Skeletal muscle tissue (tissue), 4 donors: Measurements from ENCODE around the gene GSTA5. TPM values are rescaled to one million over a fixed set of nuclear protein-coding genes. Genes with fewer than 3 reads are reported as not detected.
"Not testable (repeated sequence)": the region's sequence is repeated elsewhere in the genome, so short reads cannot be mapped to it uniquely, and the experiment has no call there.

ENCODE experiments used
- H3K27ac ChIP-seq: one replicate; pipeline ENCODE4 v1.7.0; 2013; ENCODE audit warnings: mild to moderate bottlenecking, low read depth, low read length, inconsistent platforms
- H3K27me3 ChIP-seq, 3 donors: one replicate each; pipeline ENCODE4 v1.7.0; 2013; ENCODE audit warnings: low read length in 3 of 3; ENCODE audit not compliant: control insufficient read depth in 3 of 3, insufficient read depth in 3 of 3
- H3K36me3 ChIP-seq, 3 donors: one replicate each; pipeline ENCODE4 v1.7.0; 2013; ENCODE audit warnings: low read length in 3 of 3; ENCODE audit not compliant: control insufficient read depth in 3 of 3, insufficient read depth in 3 of 3
- H3K4me1 ChIP-seq, 3 donors: one replicate each; pipeline ENCODE4 v1.7.0; 2013; ENCODE audit warnings: low read length in 3 of 3, mild to moderate bottlenecking in 3 of 3; ENCODE audit not compliant: control insufficient read depth in 3 of 3, insufficient read depth in 3 of 3
- H3K4me3 ChIP-seq, 3 donors: one replicate each; pipeline ENCODE4 v1.7.0; 2013; ENCODE audit warnings: low read length in 3 of 3
- H3K9ac ChIP-seq, 3 donors: one replicate each; pipeline ENCODE4 v1.7.0; 2013; ENCODE audit warnings: low read length in 3 of 3, mild to moderate bottlenecking in 3 of 3, moderate library complexity in 2 of 3, low read depth in 1 of 3
- H3K9me3 ChIP-seq, 3 donors: one replicate each; pipeline ENCODE4 v1.7.0; 2013; ENCODE audit warnings: low read length in 3 of 3; ENCODE audit not compliant: control insufficient read depth in 3 of 3
- total RNA-seq: library from RNA; depleted of rRNA; stranded (reverse); fragments of >200 nt; gene quantifications from one replicate; pipeline ENCODE4 v1.2.3, GENCODE V29; 2014
- donor health status: Osteomylitis.

The GSTA5 gene
- total RNA-seq, 1 donor from 2014 or later: not detected

- no peak overlapping the region for H3K4me3 ChIP-seq
- H3K4me1 ChIP-seq: no peaks in the 10 kb centered on the region
- no peak overlapping the region for H3K27ac ChIP-seq
- H3K9ac ChIP-seq: no peak overlapping the region
- no peaks in the 10 kb centered on the region for H3K36me3 ChIP-seq
- no peaks in the 10 kb centered on the region for H3K9me3 ChIP-seq
- H3K27me3 ChIP-seq: peaks cover 0 to 8% (median 0%) of the 10 kb centered on the region in 3 donors
Observed at GRCh38 chr6:52839124-52840055, 1.2 kb downstream of the GSTA5 start.

- Histone ChIP-seq H3K27me3 (peaks cover 0 to 6% (median 0%) of the 10 kb centered on the region in 3 donors), H3K4me3 (no peak overlapping the region), H3K4me1 (no peaks in the 10 kb centered on the region), H3K9ac (no peak overlapping the region), H3K9me3 (no peaks in the 10 kb centered on the region), H3K36me3 (no peaks in the 10 kb centered on the region), H3K27ac (no peak overlapping the region)
Observed at GRCh38 chr6:52834481-52834880, 6.1 kb downstream of the GSTA5 start.

GRCh38 chr6:52830869-52831268 lies 9.7 kb downstream of the GSTA5 start:
- H3K9ac ChIP-seq, H3K27ac ChIP-seq, H3K9me3 ChIP-seq, H3K27me3 ChIP-seq, H3K36me3 ChIP-seq, H3K4me1 ChIP-seq, H3K4me3 ChIP-seq: not testable (repeated sequence)

- no peaks in the 10 kb centered on the region for H3K9me3 ChIP-seq
- H3K4me3 ChIP-seq: no peak overlapping the region
- no peak overlapping the region for H3K27ac ChIP-seq
- no peak overlapping the region for H3K9ac ChIP-seq
- no peaks in the 10 kb centered on the region for H3K36me3 ChIP-seq
- no peaks in the 10 kb centered on the region for H3K27me3 ChIP-seq
- H3K4me1 ChIP-seq: no peaks in the 10 kb centered on the region
Observed at GRCh38 chr6:52829046-52829817, 11.4 kb downstream of the GSTA5 start.

- H3K9me3 ChIP-seq, H3K9ac ChIP-seq, H3K36me3 ChIP-seq, H3K4me1 ChIP-seq, H3K27me3 ChIP-seq, H3K4me3 ChIP-seq, H3K27ac ChIP-seq: not testable (repeated sequence)
Observed at GRCh38 chr6:52828621-52829020, 12.0 kb downstream of the GSTA5 start.

- not testable (repeated sequence) for H3K27ac ChIP-seq, H3K9me3 ChIP-seq, H3K4me3 ChIP-seq, H3K27me3 ChIP-seq, H3K36me3 ChIP-seq, H3K4me1 ChIP-seq, H3K9ac ChIP-seq
Observed at GRCh38 chr6:52827073-52827783, 13.4 kb downstream of the GSTA5 start.

- no peaks in the 10 kb centered on the region for H3K9me3 ChIP-seq
- H3K27ac ChIP-seq: no peak overlapping the region
- H3K4me3 ChIP-seq: no peak overlapping the region
- H3K4me1 ChIP-seq: no peaks in the 10 kb centered on the region
- no peak overlapping the region for H3K9ac ChIP-seq
- no peaks in the 10 kb centered on the region for H3K27me3 ChIP-seq
- H3K36me3 ChIP-seq: no peaks in the 10 kb centered on the region
Observed at GRCh38 chr6:52826513-52826912, 14.1 kb downstream of the GSTA5 start.

- H3K9me3 ChIP-seq, H3K27ac ChIP-seq, H3K4me1 ChIP-seq, H3K27me3 ChIP-seq, H3K9ac ChIP-seq, H3K36me3 ChIP-seq, H3K4me3 ChIP-seq: not testable (repeated sequence)
Observed at GRCh38 chr6:52825900-52826459, 14.6 kb downstream of the GSTA5 start.

- H3K27me3 ChIP-seq: not testable (repeated sequence)
Observed at GRCh38 chr6:52825270-52825793, 15.3 kb downstream of the GSTA5 start.

More at GRCh38 chr6:52825270-52825793, 15.3 kb downstream of the GSTA5 start:
- not testable (repeated sequence) for H3K4me1 ChIP-seq, H3K36me3 ChIP-seq, H3K9ac ChIP-seq, H3K9me3 ChIP-seq, H3K4me3 ChIP-seq, H3K27ac ChIP-seq
